DND-41 (cell line): ENCODE data around the gene NOL7.

Experiments
- CTCF ChIP-seq: IDR thresholded peaks from 2 replicates; pipeline ENCODE4 v1.5.1; 2012; ENCODE audit warnings: borderline replicate concordance, low read length, moderate library complexity, mild to moderate bottlenecking; ENCODE audit not compliant: poor library complexity, severe bottlenecking; ENCODE audit errors: extremely low read depth
- EZH2 ChIP-seq: IDR thresholded peaks from 3 replicates; pipeline ENCODE4 v1.6.1; 2012; ENCODE audit warnings: borderline replicate concordance, low read depth, mild to moderate bottlenecking, moderate library complexity, low read length, inconsistent platforms; ENCODE audit not compliant: severe bottlenecking

GRCh38 chr6:13666194-13667105 lies 51.3 kb downstream of the NOL7 start:
- TF ChIP-seq CTCF (no peak), EZH2 (no peak)
